Stimulated activated CD8-positive, alpha-beta memory T cell treated with anti-CD3 and anti-CD28 coated beads, Interleukin-12 subunit alpha, Interleukin-12 subunit beta, amount 100 ng/mL, for 1 hour (primary cell): ENCODE results near the gene KRTAP25-1.

Experiments used
- DNase-seq: peaks from one replicate; pipeline ENCODE4 v3.0.0-alpha.2; 2020; ENCODE audit warnings: low read depth

KRTAP25-1 gene, protein sequence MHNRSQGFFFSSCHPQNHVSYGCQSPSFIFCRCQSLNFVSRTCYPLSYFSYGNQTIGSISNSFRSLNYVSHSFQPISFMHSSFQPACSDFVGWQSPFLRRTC

DNA sequence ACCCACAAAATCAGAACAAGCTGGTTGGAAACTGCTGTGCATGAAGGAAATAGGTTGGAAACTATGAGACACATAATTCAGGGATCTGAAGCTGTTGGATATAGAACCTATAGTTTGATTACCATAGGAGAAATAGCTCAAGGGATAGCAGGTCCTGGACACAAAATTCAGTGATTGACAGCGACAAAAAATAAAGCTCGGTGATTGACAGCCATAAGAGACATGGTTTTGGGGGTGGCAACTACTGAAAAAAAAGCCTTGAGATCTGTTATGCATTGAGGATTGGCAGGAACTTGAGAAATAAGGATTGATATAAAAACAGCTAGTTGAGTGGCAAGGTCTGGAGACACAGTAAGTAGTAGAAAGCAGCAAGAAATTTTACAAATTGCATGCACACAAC lies at the start of gene KRTAP25-1:
TSS of gene KRTAP25-1 (minus strand) at position 300 of the 400 bp plus-strand sequence. CDS start at position 276, 24 bp downstream.
- DNase-seq, result no peak

GRCh38 chr21:30338717-30339116 lies 49.4 kb upstream of the KRTAP25-1 start:
- DNase-seq, result no peak

DNA sequence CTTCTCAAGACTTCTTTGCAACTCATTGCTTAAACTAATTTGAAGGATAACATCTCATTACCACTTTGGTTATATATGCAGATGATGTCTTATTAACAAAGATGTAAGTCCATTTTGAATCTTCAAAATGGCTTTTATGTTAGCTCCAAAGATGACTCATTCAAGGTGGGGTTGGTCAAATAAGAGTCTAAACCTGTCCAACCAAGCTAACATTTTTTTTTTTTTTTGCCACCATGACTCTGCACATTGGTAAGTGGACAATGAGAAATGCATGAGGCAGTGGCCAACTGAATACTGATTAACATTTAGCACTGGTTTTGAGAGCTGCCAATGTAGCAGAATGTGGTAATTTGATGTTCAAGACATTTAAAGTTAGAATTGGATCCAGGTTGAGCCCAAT lies 48.5 kb upstream of the KRTAP25-1 start:
- no peak for DNase-seq

DNA sequence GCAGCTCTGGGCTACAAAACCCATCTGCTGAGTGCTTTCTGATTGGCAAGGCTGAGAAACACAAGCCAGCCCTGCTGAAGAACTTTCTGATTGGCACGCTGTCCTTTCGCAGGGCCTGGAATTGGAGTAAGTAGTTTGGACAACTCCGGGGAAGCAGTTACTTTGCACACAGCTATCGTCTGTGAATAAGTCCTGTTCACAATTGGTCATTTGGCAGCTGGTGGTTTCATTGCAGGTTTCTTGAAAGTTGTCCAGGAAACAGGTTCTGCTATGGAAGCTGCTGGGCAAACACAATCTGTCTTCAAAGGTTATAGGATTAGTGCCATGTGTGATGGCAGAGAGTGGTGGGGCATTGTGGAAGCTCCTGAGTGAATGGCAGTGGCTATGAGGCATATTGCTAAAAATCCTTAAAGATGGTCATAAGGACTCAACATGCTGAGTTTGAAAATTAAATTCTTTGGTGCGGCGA lies 48.0 kb upstream of the KRTAP25-1 start, which contains the start of gene KRTAP27-1:
TSS of gene KRTAP27-1 (minus strand) at position 419 of the 469 bp plus-strand sequence. CDS start at position 393, 26 bp downstream.
- no peak for DNase-seq

DNA sequence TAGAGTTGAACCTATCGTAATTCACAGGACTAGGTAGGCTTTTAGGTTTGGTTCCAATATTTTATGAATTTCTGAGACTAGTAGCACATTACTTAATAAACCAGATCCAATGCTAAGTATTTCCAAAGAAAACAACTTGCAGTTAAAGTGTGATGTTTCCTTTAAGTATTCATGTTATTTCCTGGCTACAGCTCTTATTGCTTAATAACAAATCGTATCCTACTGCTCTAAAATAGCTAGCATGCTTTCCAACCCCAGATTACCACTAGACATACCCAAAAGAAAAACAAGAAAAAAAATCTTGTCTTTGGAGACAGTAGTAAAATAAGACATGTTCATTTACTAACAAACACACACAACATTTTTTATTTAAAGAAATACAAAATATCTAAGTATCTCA lies 47.3 kb upstream of the KRTAP25-1 start:
- no peak for DNase-seq

DNA sequence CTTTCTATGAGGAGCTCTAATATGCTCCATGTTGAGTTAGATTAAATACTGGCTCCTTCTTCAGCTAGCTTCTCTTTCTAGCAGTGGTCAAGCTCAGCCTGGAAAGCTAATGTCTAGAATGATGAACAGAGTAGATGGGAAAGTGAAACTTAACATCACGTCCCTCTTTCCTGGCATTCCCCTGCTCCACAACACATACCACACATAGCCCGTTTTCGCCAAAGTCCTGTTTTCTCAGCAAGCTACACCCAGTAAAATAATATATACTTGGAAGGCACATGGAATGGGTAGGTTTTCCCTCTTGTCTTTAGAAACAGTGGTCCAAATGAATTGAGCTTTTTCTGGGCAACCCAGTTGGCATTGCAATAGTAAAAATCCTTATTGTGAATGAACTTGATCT lies 44.4 kb upstream of the KRTAP25-1 start:
- no peak for DNase-seq

DNA sequence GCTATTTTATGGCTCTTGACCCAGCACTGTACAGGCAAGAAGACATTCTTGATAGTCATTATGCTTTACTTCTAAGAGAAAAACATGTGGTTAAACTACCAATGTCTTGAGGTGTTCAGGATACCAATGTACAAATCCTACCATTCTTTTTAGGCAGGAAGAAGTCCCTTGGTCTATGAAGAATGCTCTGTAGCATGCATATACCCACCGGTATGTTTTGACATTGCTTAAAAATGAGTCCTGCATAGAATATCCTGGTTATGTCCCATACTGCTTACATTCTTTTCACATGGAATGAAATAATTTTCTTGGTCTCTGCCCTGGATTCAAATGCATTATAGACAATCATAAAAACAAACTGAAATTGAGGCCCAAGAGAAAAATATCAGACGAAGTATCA lies 43.4 kb upstream of the KRTAP25-1 start:
- DNase-seq, result no peak

- DNase-seq, result no peak
These were observed 40.0 kb upstream of the KRTAP25-1 start for GRCh38 chr21:30329203-30329875.

DNA sequence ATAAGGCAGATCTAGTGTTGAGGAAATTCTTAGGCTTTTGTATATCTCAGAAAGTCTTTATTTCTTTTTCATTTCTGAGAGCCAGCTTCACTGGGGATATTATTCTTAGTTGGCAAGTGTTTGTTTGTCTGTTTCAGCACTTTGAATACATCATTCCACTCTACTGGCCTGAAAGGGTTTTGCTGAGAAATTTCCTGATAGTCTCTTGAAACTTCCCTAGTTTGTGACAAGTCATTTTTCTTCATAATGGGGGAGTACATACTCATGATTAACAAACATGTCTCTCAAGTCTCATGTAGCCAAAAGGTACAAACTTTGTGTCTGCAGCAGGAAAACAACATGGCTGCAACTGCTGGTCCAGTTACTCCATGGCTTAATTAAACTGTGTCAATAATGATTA lies 37.1 kb upstream of the KRTAP25-1 start:
- DNase-seq, result no peak

DNA sequence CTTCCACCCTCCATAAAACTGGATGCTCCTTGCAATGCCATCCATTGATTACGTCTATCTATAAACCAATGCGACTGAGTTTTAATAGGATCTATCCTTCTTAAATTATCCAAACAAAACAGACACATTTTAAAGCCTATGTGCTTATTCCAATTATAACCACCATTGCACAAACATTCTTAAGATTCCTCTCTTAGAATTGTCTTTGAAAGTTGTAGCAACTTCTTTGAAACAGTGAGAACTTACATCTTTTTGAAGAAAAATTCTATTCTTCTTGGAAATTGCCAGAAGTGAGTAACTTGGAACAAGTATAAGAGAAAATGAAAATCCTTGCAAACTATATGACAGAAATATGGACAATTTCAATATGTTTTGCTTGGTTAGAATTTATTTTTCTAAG lies 30.9 kb upstream of the KRTAP25-1 start, which contains the start of gene KRTAP26-1:
TSS of gene KRTAP26-1 (minus strand) at position 101 of the 400 bp plus-strand sequence. CDS start 280 bp downstream, outside the sequence.
- no peak for DNase-seq

DNA sequence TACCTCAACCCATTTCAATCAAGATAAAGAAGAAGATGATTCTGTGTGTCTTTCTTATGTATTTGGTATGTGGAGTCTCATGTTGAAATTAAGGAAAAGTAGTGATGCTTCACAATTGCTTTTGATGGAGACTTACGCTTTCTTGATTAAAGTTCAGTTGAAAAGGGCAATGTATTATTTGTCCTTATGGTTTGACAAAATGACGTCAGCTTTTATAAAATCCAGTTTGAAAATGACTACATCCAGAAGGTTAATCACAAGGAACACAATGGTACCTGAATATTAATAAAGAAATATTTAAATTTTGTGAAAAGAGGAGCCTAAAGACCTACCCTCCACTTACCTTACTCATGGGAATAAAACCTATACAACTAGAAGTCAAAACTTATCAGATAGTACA lies 26.4 kb upstream of the KRTAP25-1 start:
- DNase-seq, result no peak

- DNase-seq, result no peak
These were observed 17.6 kb upstream of the KRTAP25-1 start for GRCh38 chr21:30306884-30307283.

DNA sequence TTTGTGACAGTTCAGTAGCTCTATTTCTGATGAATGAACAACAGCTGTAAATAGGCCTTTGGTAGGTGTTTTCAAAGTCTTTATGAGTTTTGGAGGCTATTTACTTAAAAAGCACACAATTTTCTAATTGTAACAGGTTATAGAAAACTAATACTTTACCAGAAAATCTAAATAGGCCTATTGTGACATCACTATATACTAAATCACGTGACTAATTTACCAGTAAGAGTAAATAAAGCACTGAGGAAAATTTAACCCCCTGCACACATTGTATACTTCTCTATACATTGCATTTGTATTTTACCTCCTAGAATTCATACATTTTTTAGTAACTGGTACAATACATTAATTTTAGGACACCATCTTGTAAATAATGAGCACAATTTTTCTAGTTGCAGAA lies 15.8 kb upstream of the KRTAP25-1 start:
- DNase-seq, result no peak

DNA sequence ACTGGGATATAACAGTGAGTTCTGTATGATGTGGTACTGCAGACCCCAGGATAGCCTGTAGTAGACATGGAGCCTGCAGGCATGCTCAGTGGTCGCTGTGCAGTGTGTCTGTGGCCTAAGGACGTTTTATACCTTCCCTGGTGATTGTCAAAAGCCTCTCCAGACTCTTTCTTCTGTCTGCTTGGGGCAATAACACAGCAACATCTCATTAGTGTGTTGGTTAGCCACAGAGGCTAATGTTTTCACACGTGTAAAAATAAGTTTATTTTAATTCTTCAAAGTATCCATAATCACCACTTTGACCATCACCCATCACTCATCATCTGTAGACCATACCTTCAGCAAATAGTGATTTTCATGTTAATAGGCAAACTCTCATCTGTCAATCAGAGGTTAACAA lies 6.5 kb downstream of the KRTAP25-1 start, which contains the start of gene KRTAP24-1:
TSS of gene KRTAP24-1 (minus strand) at position 101 of the 400 bp plus-strand sequence. CDS start at position 83, 18 bp downstream.
- no peak for DNase-seq

DNA sequence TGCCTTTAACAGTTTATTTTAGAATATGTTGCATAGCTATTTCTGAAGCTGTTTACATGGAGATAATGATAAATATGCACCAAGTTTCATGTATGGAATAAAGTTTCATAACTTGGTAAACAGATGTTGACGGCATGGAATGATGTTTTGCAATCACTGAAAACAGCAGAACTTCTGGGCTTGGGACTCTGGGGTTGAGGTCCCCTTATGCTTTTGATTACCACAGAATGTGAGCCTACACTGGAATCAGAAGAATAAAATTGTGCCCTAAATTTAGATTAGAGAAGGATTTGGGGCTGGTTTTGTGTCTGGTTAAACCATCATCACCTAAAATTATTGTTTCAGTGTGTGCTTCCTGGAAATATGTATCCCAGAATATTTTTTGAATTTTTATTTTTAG lies 17.7 kb downstream of the KRTAP25-1 start:
- DNase-seq, result no peak

DNA sequence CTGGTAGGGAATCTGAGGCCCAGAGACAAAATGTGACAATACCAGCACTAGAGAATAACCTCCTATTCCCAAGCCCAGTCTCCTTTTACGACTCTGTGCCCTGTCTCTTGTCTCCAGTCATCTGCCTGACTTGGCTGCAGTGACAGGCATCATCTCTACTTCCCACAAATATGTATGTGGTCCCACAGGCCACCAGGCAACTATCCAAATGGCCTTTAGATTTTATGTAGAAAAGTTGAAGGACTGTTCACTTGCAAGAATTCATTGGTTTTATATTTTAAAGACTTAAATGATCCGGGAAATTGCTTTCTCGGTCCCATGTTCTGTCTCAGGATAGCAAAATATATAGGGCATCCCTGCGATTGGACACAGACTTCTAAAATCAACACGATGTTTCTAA lies 18.2 kb downstream of the KRTAP25-1 start:
- DNase-seq, result no peak

GRCh38 chr21:30269803-30270530 lies 19.3 kb downstream of the KRTAP25-1 start:
- no peak for DNase-seq

DNA sequence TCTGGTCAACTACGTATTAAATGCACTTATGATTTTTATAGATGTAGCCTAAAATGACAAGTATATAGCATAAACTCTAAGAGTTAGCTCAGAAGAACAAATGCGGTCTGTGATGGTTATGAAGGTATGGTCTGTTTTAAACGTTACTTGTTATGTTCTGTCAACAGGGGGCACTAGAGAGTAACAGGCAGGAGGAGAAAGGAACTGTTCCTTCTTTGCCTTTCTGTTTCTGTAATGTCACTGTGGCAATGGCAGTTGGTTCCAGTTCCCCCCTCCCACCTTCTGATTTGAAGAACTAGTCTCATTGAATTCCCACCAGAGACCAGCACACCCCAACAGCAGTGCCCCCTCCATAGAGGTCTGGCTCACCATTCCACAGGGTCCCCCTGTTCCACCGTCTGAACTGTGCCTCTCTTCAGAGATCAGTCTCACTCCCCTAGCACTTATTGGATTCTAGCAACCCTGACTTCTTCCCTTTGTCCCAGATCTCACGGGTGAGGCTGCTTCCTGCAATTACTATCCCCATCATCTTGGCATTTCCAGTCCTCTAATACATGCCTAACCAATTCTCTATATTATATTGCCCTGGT lies 20.6 kb downstream of the KRTAP25-1 start:
- no peak for DNase-seq

GRCh38 chr21:30257773-30258172 lies 31.5 kb downstream of the KRTAP25-1 start:
- no peak for DNase-seq

- no peak for DNase-seq
These were observed 33.2 kb downstream of the KRTAP25-1 start for GRCh38 chr21:30256100-30256499.

DNA sequence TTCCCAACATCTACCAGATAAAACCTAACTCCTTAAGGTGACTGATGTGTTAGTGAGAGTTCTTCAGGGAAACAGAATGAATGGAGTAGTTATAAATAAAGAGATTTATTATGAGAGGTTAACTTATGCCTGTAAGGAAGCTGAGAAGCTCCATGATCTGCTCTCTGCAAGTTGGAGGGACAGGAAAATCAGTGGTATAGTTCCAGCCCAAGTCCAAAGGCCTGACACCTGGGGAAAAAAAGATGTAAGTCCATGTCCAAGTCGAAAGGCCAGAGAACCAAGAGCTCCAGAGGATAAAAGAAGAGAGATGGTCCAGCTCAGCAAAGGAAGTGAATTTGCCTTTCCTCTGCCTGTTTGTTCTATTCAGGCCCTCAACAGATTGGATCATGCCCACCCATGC lies 33.6 kb downstream of the KRTAP25-1 start:
- DNase-seq, result no peak

DNA sequence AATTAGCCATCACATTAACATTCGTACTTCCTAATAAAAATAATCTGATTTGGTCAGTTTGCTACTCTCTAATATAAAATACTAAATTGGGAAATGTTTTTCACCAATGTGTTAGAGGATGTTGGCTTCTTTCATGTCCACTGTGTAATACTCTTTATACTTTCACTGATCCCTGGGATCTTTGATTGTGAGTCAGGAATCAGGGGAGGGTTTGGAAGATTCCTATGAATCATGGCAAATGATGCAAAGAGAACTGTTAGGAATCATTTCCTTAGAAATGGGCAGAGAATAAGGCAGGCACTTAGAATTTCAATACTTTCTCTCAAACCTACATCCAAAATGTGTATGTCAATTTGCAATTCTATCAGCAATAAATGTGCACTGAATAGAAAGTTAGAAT lies 37.5 kb downstream of the KRTAP25-1 start:
- no peak for DNase-seq

DNA sequence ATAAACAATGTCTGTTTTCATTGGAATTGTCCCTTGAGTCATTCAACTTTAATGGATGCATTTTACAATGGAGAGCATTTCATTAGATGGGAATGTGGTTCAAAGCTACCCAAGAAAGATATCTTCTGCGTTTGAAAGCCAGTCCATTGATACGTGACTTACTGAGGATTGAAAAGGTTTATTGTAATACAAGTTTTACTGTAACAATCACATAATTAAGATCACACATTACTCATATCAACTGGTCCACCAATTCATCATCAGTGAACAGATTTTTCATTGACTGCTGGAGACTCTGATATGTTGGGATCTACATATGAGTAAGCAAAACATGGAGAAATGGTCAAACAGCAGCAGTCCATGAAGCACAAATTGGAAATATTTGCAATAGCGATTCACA lies 39.4 kb downstream of the KRTAP25-1 start:
- no peak for DNase-seq
